Suprapubic skin (tissue), 4 donors: Measurements from ENCODE around the gene PACC1. TPM values are rescaled to one million over a fixed set of nuclear protein-coding genes. Genes with fewer than 3 reads are reported as not detected.

Experiments used
- DNase-seq, 2 donors: peaks; one replicate each; pipeline ENCODE4 v3.0.0-alpha.2; 2019; ENCODE audit warnings: low spot score in 2 of 2
- H3K27ac ChIP-seq: fragments of 200-600 bp; sonication (generic); one replicate; pipeline ENCODE4 v1.5.1; 2019
- H3K27me3 ChIP-seq: fragments of 200-600 bp; sonication (generic); one replicate; pipeline ENCODE4 v1.5.1; 2019
- H3K36me3 ChIP-seq: fragments of 200-600 bp; sonication (generic); one replicate; pipeline ENCODE4 v1.5.1; 2019
- H3K4me1 ChIP-seq: fragments of 200-600 bp; sonication (generic); one replicate; pipeline ENCODE4 v1.5.1; 2019
- H3K4me3 ChIP-seq: fragments of 200-600 bp; sonication (generic); one replicate; pipeline ENCODE4 v1.5.1; 2019; ENCODE audit warnings: mild to moderate bottlenecking
- H3K9me3 ChIP-seq: fragments of 200-600 bp; sonication (generic); one replicate; pipeline ENCODE4 v1.5.1; 2019
- EP300 ChIP-seq: sonication (generic); formaldehyde crosslinking; IDR thresholded peaks from one replicate; pipeline ENCODE4 v1.6.1; 2017; ENCODE audit warnings: antibody characterized with exemption
- POLR2A ChIP-seq, 2 donors: fragments of 450-650 bp; IDR thresholded peaks; one replicate each; pipeline ENCODE4 v1.6.1; 2017; ENCODE audit warnings: antibody characterized with exemption in 2 of 2, mild to moderate bottlenecking in 2 of 2, moderate library complexity in 2 of 2
- POLR2AphosphoS5 ChIP-seq, 3 donors: sonication (generic); formaldehyde crosslinking; IDR thresholded peaks; one replicate each; pipeline ENCODE4 v1.6.1; 2017; ENCODE audit warnings: antibody characterized with exemption in 3 of 3
- WGBS: methylation state at CpG from one replicate; pipeline ENCODE4 v1.1.5; 2018; 5-methylcytosine and 5-hydroxymethylcytosine counted together
- total RNA-seq, 4 donors: library from RNA; depleted of rRNA; stranded (reverse); fragments of >200 nt; gene quantifications; one replicate each; pipeline ENCODE4 v1.1.0, GENCODE V29; 2016
- TF ChIP-seq, protein P1 (sequence below), 2 donors: fragments of 200-600 bp in 1 of 2; fragments of 450-650 bp in 1 of 2; sonication (generic) in 1 of 2; IDR thresholded peaks; one replicate each; pipeline ENCODE4 v1.5.1; 2016 to 2019; ENCODE audit warnings: antibody characterized with exemption in 2 of 2, mild to moderate bottlenecking in 1 of 2, moderate library complexity in 1 of 2

Gene PACC1
- total RNA-seq, 4 donors from 2014 or later: 3.3 to 11.9 (median 4.7) TPM

DNA sequence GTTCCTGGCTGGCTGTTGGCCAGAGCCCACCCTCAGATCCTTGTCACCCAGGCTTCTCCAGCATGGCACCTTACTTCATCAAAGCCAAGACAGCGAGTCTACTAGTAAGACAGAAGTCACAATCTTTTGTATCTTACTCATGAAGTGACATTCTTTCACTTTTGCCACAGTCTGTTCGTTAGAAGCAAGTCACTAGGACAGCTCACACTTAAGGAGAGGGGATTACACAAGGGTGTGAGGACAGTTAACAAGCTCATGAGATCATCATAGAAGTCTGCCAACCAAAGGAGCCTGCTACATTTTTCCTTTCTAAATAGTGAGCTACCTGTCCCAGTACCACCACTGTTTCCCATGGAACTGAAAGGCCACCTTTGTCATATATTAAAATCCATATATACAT lies 61.5 kb downstream of the PACC1 start:
- no peaks in the 10 kb centered on the region for H3K27me3 ChIP-seq
- no peaks in the 10 kb centered on the region for H3K9me3 ChIP-seq
- no peak overlapping the region for H3K27ac ChIP-seq
- TF ChIP-seq EP300 (no peak), POLR2A (IDR thresholded peaks at IDR 0.05) (no peak), POLR2AphosphoS5 (IDR thresholded peaks at IDR 0.05) (no peak)
- TF ChIP-seq, protein P1, sequence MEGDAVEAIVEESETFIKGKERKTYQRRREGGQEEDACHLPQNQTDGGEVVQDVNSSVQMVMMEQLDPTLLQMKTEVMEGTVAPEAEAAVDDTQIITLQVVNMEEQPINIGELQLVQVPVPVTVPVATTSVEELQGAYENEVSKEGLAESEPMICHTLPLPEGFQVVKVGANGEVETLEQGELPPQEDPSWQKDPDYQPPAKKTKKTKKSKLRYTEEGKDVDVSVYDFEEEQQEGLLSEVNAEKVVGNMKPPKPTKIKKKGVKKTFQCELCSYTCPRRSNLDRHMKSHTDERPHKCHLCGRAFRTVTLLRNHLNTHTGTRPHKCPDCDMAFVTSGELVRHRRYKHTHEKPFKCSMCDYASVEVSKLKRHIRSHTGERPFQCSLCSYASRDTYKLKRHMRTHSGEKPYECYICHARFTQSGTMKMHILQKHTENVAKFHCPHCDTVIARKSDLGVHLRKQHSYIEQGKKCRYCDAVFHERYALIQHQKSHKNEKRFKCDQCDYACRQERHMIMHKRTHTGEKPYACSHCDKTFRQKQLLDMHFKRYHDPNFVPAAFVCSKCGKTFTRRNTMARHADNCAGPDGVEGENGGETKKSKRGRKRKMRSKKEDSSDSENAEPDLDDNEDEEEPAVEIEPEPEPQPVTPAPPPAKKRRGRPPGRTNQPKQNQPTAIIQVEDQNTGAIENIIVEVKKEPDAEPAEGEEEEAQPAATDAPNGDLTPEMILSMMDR (IDR thresholded peaks at IDR 0.05): no peak
- peaks cover 71% of the 10 kb centered on the region for H3K36me3 ChIP-seq
- no peak for DNase-seq
- H3K4me1 ChIP-seq: no peaks in the 10 kb centered on the region
- H3K4me3 ChIP-seq: no peak overlapping the region
- WGBS: 81% methylated on average over 2 of the region's 2 CpGs

DNA sequence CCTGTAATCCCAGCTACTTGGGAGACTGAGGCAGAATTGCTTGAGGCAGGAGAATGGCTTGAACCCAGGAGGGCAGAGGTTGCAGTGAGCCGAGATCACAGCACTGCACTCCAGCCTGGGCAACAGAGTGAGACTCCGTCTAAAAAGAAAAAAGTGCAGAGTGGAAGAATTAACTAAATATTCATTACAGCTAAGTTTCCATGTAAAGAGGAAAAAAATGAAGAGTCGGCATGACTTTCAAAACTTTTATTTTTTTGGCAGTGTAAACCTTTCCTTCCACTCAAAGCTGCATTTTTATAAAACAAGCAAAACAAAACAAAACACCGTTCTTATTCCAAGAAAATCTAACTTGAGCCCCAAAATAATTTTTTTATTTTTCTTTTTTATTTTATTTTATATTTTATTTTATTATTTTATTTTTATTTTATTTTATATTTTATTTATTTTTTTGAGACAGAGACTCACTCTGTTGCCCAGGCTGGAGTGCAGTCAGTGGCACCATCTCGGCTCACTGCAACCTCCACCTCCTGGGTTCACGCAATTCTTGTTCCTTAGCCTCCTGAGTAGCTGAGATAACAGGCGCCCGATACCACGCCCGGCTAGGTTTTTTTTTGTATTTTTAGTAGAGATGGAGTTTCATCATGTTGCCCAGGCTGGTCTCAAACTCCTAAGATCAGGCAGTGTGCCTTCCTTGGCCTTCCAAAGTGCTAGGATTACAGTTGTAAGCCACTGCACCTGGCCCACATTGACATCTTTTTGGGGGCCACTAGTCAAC lies 62.9 kb downstream of the PACC1 start:
- Histone ChIP-seq H3K27me3 (no peaks in the 10 kb centered on the region), H3K4me3 (no peak overlapping the region), H3K27ac (no peak overlapping the region), H3K36me3 (peaks cover 65% of the 10 kb centered on the region), H3K9me3 (no peaks in the 10 kb centered on the region), H3K4me1 (no peaks in the 10 kb centered on the region)
- 91% methylated on average over 10 of the region's 10 CpGs for WGBS
- DNase-seq: no peak
- TF ChIP-seq POLR2A (IDR thresholded peaks at IDR 0.05): no peak
- TF ChIP-seq POLR2AphosphoS5 (IDR thresholded peaks at IDR 0.05): no peak
- no peak for TF ChIP-seq EP300
- TF ChIP-seq, protein P1 (IDR thresholded peaks at IDR 0.05): no peak

DNA sequence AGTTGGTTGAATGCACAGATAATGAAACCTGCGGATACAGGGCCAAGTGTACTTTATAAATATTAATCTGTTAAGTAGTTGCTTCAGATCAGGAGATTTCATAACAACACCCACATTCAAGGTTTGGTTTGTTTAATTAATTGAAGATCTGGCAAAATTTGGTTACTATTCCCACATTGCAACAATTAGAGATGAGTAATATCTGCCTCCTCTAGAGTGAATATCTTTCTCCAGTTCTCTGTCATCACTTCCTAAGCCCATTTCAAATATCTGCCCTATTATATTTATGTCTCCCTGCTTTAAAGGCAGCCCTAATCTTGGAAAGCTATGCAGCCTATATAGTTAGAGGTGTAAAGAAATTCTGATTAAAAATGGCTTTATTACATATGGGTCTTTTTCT lies 68.1 kb downstream of the PACC1 start:
- Histone ChIP-seq H3K9me3 (no peaks in the 10 kb centered on the region), H3K27me3 (no peaks in the 10 kb centered on the region), H3K4me1 (no peaks in the 10 kb centered on the region), H3K36me3 (peaks cover 48% of the 10 kb centered on the region), H3K4me3 (no peak overlapping the region), H3K27ac (no peak overlapping the region)
- WGBS: 80% methylated on average over 1 of the region's 1 CpG
- no peak for DNase-seq
- TF ChIP-seq, protein P1 (IDR thresholded peaks at IDR 0.05): no peak
- TF ChIP-seq POLR2AphosphoS5 (IDR thresholded peaks at IDR 0.05) (no peak), POLR2A (IDR thresholded peaks at IDR 0.05) (no peak), EP300 (no peak)

DNA sequence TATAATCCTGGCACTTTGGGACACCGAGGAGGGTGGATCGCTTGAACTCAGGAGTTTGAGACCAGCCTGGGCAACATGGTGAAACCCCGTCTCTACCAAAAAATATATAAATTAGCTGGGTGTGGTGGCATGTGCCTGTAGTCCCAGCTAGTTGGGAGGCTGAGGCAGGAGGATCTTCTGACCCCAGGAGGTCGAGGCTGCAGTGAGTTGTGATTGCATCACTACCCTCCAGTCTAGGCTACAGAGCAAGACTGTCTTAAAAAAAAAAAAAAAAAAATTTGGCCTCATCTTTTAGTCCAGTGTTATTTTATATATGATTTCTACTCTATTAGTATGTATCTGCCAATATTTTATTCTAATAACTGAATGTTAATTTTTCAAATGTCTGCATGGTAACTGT lies 69.8 kb downstream of the PACC1 start:
- Histone ChIP-seq H3K36me3 (peaks cover 36% of the 10 kb centered on the region), H3K27ac (no peak overlapping the region), H3K4me3 (no peak overlapping the region), H3K9me3 (no peaks in the 10 kb centered on the region), H3K4me1 (no peaks in the 10 kb centered on the region), H3K27me3 (no peaks in the 10 kb centered on the region)
- TF ChIP-seq POLR2AphosphoS5 (IDR thresholded peaks at IDR 0.05) (no peak), EP300 (no peak), POLR2A (IDR thresholded peaks at IDR 0.05) (no peak)
- no peak for DNase-seq
- 91% methylated on average over 4 of the region's 4 CpGs for WGBS

DNA sequence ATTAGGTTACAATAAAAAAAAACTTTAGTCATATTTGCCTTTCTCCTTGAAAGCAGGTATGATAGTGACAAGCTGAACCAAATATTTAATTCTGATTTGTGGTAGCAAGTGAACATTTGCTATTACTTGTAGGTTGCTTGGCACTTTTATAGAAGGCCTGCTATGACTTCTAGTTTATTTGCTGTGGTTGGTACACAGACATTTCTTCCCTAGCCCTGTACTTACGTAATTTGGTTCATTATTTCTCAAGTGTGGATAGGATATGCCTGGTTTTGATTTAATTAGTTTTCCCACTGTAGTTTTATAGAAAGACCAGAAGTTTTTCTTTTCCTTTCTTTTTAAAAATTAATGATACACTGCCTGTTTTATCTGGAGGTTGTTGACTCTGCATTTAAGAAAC lies 73.6 kb downstream of the PACC1 start:
- Histone ChIP-seq H3K9me3 (no peaks in the 10 kb centered on the region), H3K4me1 (no peaks in the 10 kb centered on the region), H3K27me3 (no peaks in the 10 kb centered on the region), H3K27ac (no peak overlapping the region), H3K4me3 (no peak overlapping the region), H3K36me3 (peaks cover 30% of the 10 kb centered on the region)
- 64% methylated on average over 1 of the region's 1 CpG for WGBS
- TF ChIP-seq EP300 (no peak), POLR2A (IDR thresholded peaks at IDR 0.05) (no peak), POLR2AphosphoS5 (IDR thresholded peaks at IDR 0.05) (no peak)
- TF ChIP-seq, protein P1 (IDR thresholded peaks at IDR 0.05): no peak
- no peak for DNase-seq
